Cardiac septum (tissue), 1 donor: ENCODE data around the gene CNTNAP2. TPM values are rescaled to one million over a fixed set of nuclear protein-coding genes. Genes with fewer than 3 reads are reported as not detected.

Experiments used
- DNase-seq: peaks from one replicate; pipeline ENCODE4 v3.0.0-alpha.2; 2020; ENCODE audit warnings: low spot score
- intact Hi-C: fragments of 100-400 bp; cut with DNase I; formaldehyde crosslinking; loops from one replicate; pipeline ENCODE4 v1.14.0; 2022
- total RNA-seq: library from RNA; stranded (reverse); fragmentation: NEBNext Ultra II Directional; extraction: Animal tissue kit (Norgen Biotek cat#: 25700); gene quantifications from one replicate; pipeline ENCODE4 v1.2.1, GENCODE V29; 2021
- donor health status: DM: no; HTN: no; CAD: no.

CNTNAP2 gene
- total RNA-seq, 1 donor from 2014 or later: 0.22 TPM

DNA sequence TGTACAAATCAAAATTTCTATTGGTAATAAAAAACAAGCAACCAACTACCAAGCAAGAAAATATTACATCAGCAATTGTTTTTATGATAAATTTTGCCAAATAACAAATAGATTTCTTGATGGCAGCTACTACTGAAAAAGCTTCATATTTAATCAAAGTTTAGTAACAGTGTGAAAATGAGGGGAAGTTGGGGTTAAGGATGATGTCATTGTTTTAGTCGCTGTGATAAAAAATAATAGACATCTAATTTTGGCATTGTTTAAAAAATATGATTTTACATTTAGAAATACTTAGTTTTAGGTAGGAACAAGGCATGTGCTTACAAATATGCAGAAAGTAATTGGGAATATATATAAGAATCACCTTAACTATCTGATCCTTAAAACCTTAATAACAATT is 145.9 kb downstream of the CNTNAP2 start:
- intact Hi-C loops: no loop called here
- no peak for DNase-seq

DNA sequence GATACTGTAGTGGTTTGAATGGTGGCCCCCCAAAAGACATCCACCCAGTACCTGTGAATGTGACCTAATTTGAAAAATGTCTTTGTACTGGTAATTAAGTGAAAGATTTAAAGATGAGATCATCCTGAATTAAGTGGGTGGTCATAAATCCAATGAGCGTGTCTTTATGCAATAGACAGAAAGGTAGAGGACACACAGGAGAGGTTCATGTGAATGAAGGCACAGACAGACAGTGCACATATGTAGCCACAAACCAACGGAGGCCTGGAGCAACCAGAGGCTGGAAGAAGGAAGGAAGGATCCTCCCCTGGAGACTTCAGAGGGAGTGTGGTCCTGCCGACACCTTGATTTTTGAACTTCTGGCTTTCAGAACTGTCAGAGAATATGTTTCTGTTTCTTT is 160.3 kb downstream of the CNTNAP2 start:
- intact Hi-C loops: no loop called here
- no peak for DNase-seq

DNA sequence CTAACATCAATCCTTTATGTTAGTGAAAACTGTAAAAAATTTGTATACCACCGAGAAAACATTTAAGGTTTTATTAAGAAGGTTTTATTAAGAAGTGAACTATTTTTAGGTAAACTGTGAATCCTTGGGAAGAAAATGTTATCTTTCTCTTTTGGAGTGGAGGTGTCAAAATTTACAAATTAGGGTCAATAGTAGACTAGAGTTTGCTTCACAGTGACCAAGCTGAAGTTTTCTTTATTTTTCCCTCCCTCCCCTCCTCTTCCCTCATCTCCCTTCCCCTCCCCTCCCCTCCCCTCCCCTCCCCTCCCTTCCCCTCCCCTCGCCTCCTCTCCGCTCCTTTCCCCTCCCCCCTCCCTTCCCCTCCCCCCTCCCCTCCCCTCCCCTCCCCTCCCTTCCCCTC is 168.8 kb downstream of the CNTNAP2 start:
- intact Hi-C loops: no loop called here
- no peak for DNase-seq

DNA sequence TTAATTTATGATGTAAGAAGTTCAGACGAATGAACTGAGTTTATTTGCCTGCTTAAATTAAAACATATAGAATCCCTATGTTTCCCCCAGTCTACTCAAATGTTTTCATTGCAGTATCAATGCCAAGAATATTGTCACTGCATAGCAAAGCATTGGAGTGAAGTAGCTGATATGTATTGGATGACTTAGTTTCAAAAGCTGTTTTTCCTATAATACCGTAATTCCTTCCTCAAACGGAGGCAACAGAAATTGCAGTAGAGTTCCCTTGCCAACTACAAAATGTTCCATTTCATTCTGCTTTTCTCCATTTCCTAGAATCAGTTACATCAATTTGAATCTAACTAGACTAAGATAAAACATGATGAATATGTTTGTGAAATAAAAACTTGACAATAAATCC is 174.1 kb downstream of the CNTNAP2 start:
- intact Hi-C loops: no loop called here
- DNase-seq: no peak

DNA sequence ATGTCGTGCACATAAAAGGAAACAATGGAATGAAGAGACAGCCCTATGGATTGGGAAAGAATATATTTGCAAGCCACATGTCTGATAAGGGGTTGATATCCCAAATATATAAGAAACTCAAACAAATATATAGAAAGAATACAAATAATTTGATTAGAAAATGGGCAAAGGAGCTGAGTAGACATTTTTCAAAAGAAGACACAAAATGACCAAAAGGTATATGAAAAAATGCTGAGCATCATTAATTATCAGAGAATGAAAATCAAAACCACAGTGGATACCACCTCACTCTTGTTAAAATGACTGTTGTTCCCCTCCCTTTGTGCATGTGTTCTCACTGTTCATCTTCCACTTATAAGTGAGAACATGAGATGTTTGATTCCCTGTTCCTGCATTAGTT is 175.3 kb downstream of the CNTNAP2 start:
- intact Hi-C loops: no loop called here
- no peak for DNase-seq

DNA sequence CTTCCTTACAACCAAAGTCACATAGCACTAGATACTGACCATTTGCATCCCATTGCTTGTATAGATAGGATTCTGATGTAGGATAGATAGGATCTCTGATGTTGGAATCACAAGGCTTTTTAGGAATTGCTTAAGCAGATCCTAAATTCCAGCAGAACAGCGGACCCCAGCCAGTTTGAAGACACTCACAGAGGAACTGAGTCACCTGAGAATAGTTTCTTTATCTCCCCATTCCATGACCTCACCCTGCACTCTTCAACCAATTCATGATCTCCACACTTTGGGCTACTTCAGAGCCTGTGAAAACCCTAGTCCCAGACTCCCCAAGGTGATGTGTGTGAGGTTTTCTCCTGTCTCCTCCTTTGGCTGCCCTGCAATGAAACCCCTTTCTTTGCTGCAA is 179.4 kb downstream of the CNTNAP2 start:
- DNase-seq: no peak
- intact Hi-C loops: no loop called here

DNA sequence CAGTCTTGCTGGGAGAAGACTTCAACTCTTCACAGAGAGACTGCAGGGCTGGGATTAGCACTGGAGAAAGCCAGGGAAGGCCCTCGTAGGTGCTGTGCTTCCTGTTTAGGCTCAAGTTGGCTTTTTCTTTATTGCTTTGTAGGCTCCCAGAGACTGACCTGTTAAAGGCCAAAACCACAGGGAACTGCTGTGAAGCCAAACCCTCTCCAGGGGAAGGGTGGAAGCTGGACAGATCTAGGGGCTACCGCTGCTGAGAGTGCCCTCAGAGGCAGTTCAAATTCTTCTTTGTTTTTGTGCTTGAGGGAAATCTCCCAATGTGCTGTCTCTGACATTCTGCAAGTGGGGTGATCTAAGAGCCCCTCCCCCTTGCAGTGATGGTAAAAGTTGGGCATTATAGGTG is 198.4 kb downstream of the CNTNAP2 start:
- intact Hi-C loops: no loop called here
- no peak for DNase-seq

DNA sequence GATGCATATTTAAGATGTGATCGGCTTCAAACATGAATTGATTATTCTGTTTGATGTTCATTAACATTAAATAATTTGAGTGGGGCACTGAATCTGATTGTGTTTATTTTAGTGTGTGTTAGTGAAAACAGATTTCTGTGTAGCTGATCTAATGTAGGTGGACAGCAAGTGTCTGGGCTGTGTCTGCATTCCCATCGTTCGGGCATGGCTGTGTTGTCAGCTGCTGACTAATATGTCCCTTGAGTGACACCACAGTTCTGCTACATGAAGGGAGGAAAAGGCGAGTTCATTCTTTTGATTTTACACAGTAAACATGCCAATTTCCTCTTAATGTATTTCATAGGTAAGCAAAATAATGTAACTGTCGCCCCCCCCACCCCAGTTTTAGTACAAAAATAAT is 203.0 kb downstream of the CNTNAP2 start:
- intact Hi-C loops: no loop called here
- no peak for DNase-seq

DNA sequence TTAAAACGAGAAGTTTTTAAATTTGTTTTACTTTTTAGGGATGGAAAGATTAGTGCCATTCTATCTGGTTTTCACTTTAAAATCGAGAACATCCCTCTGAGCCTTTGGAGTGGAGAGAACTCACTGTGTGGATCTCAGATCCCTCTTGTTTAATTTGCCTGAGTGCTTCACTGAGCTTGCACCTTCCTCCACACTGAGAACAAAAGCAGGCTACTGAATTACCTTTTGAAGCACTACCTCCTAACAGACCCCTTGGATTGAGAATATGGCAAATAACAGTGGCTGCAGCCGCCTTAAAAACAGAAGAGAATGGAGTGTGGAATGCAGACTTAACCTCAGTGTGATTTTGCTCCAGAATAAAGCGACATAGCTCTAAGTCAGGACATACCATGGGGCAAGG is 204.7 kb downstream of the CNTNAP2 start:
- intact Hi-C loops: no loop called here
- no peak for DNase-seq

DNA sequence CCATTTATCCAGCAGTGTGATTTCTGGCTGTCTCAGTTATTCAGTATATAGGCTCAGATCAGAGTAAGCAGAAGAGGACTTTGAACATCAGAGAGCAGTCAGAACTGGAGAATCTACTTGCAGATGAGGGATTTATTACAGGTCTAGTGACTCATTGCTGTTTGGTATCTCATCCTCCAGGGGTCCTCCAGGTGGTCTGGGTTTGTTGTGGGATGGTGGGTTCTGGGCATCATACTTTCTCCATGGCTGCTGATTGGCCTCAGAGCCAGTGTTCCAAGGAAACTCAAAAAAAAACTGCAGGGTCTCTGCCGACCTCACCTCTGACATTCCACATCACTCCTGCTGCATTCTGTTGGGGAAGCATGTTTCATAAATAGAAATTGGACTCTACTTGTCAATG is 214.8 kb downstream of the CNTNAP2 start:
- intact Hi-C loops: no loop called here
- no peak for DNase-seq

DNA sequence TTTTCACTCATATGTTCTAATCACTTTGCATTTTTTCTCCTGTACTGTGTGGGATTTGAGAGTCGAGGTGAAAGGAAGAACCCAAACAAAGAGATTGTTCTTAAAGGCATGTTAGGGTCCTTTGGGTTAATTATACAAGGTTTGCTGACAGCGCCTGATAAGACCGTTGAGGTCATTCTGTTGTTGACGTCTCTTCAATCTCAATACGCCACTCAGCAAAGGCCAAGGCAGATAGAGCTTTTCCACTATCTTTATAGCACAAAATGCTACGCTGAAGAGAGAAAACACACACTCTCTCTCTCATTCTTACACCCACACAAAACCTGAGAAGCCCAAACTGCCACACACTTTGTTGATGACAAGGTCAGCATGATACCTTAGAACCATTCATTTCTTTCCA is 228.7 kb downstream of the CNTNAP2 start:
- intact Hi-C loops: no loop called here
- DNase-seq: no peak

DNA sequence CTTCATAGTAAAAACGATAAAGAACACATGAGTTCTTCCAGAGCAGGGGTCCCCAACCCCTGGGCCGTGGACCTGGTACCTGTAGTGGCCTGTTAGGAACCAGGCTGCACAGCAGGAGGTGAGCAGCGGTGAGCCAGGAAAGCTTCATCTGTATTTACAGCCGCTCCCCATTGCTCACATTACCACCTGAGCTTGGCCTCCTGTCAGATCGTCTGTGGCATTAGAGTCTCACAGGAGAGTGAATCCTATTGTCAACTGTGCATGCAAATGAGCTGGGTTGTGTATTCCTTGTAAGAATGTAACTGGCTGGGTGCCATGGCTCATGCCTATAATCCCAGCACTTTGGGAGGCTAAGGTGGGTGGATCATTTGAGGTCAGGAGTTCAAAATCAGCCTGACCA is 229.5 kb downstream of the CNTNAP2 start:
- intact Hi-C loops: no loop called here
- DNase-seq: no peak

DNA sequence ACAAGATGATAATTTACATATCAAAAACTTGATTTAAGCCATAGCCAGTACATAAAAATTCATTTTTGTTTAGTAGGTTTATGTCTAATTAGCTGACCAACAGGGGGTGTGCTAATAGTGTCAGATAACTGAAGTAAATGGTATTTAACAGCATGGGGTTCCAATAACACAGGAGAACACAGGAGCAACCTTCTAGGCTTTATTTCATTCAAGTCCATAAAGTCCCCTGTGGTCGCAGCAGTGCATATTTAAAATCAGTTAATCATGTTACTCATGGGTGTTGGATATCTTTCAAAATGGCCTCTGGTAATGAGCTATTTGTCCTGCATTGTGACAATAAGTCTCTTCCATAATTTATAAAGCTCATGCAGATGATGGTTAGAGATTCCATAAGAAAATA is 238.6 kb downstream of the CNTNAP2 start:
- intact Hi-C loops: no loop called here

DNA sequence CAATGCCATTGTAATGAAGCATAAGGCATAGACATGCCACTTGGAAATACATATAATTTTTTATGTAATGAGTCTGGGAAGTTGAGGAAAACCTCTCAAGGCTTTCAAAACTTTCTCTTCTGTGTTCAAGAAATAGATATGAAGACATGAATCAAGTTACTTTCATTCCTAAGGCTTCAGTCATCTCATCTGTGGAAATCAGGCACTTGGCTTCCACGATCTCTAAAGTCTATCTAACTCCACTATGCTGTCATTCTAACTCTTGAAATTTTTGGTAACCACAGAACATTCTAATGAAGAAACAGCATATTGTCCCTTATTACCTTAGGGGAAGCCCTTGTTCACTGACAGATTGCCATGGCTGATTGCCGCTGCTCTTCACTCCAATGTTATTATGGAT is 242.6 kb downstream of the CNTNAP2 start:
- intact Hi-C loops: no loop called here
- DNase-seq: no peak

More for the DNA sequence above, 238.6 kb downstream of the CNTNAP2 start:
- no peak for DNase-seq

DNA sequence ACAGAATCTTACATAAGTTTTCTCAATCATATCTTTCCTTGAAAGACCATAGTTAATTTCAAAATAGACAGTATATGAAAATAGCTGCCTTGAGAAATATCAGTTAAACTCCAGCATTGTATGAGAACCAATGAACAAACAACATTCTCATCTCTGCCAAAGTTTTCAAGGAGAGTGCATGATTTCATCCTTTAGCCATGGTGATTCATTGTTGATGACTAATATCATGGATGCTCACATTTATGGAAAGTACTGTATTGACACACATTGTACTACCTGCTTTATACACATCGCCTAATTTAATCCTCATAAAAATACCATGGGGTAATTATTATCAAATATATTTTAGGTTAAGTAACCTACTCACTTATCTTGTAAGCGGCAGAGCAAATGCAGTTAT is 250.3 kb downstream of the CNTNAP2 start:
- no peak for DNase-seq
- intact Hi-C loops: no loop called here

DNA sequence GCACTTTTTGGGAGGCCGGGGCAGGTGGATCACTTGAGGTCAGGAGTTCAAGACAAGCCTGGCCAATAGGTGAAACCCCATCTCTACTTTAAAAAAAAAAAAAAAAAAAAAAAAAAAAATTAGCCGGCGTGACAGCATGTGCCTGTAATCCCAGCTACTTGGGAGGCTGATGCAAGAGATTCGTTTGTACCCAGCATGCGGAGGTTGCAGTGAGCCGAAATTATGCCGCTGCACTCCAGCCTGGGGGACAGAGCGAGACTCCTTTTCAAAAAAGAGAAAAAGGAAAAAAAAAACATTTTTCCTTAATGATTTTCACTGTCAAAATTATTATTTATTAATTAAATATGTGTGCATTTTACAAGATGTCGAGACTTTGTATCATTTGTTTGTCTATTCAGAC is 253.6 kb downstream of the CNTNAP2 start:
- DNase-seq: no peak
- intact Hi-C loops: no loop called here

DNA sequence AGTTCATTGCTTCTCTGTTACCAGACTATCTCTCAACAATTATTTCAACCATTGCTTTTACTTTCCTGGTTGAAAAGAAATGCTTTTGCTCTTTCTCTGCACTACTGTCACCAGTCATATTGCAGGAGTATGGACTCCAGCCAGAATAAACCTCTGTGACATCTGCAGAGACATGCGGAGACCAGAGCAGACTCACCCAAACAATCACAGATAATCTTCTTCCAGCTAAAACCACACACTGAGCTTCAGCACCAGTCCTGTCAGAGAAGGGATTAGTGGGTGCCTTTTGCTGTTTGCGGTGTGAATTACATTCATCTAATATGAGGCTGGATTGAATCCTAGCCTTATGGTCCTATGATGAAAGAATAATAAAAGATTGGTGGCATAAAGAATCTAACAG is 258.6 kb downstream of the CNTNAP2 start:
- DNase-seq: no peak
- intact Hi-C loops: no loop called here

DNA sequence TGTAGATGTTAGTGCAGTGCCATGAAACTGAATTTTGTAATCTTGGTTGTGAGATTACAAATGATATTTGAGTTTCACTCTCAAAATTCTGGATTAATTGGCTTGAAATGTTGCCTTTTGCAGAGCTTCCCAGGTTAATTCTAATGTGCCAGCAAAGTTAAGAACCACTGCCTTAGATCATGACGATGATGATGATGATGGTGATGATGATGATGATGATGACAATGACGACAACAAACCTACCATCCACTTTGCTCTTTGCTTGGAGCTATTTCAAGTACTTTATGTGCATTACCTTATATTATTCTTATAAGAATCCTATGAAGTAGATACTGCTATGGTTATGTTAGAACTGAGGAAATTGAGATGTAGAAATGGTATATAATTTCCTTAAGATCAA is 261.6 kb downstream of the CNTNAP2 start:
- no peak for DNase-seq
- intact Hi-C loops: no loop called here

DNA sequence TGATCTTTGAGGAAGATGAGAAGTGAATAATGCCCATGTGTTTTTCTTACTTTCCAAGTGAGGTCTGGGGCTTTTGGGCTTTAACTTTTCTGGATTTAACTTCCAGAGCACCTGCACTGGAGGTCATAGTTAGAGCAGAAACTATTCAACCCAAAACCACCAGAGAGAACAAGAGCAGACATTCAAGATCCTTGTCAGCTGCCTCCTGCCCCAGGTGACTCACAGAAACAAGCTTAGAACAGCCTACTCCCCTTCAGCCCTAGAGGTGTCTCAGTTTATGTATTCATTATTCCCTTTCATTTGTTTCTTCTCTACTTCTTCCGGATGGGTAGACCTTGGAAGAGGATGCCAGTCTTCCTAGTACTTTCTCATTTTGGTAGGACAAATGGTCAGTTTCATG is 270.5 kb downstream of the CNTNAP2 start:
- intact Hi-C loops: no loop called here

DNA sequence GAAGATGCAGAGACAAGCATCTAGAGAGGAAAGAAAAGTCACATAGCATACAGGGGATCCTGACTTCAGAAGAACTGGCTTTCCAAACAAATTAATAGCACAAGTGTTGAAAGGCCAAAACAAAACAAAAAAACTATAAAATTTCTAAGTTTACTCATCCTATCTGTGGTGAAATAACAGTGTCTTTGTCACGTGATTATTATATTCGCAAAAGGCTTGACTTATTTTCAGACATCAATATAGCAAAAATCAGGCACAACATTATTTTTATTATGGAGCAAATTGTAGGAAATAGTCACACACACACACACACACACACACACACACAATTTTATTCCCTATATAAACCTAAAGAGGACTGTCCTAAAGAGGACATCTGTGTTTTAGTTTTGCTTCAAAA is 272.3 kb downstream of the CNTNAP2 start:
- intact Hi-C loops: no loop called here
- DNase-seq: no peak

More for the DNA sequence above, 270.5 kb downstream of the CNTNAP2 start:
- DNase-seq: no peak

DNA sequence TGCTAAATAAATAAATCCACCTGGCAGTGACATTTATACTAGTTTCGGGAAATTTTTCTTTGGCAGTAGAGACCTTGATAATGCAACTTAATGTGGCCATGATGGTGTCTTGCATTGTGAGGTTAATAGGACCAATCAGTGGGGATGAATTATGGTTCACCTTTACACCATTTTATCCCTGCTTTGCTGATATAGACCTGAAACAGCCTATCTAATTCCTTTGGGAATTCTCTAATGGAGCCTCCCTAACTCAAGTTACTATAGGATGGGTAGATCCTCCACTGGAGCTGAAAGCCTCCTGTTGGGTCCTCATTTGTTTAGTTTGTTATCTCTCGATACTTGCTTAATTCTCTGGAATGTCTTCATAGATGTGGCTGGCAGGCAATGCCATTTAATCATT is 276.7 kb downstream of the CNTNAP2 start:
- no peak for DNase-seq
- intact Hi-C loops: no loop called here

DNA sequence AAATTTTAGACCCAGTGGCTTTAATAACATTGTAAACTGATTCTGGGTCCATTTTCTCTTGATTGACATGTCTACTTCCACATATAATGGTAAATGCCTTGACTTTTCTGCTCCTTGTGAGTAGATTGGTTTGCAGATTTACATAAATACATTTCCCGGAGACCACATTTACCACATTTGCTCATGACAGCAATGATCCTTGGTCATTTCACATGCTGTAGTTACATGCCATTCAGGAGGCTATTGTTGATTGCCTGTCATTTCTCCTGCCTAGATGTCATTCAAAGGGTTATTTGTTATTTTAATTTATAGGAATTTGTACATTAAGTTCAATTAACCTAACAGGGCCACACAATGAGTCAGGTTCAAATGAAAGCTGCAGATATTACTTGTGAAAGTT is 280.5 kb downstream of the CNTNAP2 start:
- intact Hi-C loops: no loop called here

DNA sequence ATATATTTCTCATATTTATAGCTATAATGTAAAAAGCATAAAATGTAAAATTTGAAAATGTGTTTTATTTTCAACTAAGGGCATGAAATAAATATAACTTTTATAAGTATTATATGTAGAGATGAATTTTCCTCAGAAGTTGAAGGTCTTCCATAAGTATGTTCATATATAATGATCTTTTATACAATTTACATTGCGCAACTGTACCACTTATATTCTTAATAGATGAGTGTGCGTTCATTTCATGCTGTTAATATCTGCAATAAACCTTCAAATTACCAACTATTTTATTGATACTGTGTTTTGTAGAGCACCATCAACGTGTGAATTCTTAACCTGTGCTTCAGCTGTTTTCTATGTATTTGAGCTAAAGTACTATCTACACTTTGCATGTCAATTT is 285.3 kb downstream of the CNTNAP2 start:
- intact Hi-C loops: no loop called here
- no peak for DNase-seq

More for the DNA sequence above, 280.5 kb downstream of the CNTNAP2 start:
- no peak for DNase-seq
